HS-27A (cell line): Measurements from ENCODE around the gene SYNE2.
"Not testable (repeated sequence)": the region's sequence is repeated elsewhere in the genome, so short reads cannot be mapped to it uniquely, and the experiment has no call there.

Experiments
- DNase-seq: peaks from one replicate; pipeline ENCODE4 v3.0.0-alpha.2; 2012; ENCODE audit warnings: low read depth, missing footprints

SYNE2 gene

GRCh38 chr14:64197996-64198395 is 345.2 kb downstream of the SYNE2 start:
- DNase-seq = no peak

DNA sequence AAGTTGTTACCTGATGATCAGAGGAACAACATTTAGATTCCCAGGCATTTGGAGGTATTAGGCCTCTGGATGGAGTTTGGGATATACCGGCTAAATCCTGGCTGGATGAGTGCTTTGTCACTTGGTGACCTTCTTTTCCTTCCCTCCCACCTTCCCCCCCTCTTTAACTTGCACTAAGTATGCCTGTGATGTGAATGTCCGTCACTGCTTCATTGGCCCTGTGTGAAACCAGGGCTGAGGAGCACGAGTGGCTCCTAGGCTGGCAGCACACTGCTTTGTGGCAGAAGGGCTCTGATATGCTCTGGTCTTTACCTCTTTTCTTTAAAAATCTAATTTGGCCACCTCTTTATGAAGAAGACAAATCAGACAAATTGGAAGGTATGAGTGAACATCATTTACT is 345.7 kb downstream of the SYNE2 start:
- no peak for DNase-seq

GRCh38 chr14:64200170-64200569 is 347.4 kb downstream of the SYNE2 start:
- no peak for DNase-seq

GRCh38 chr14:64201296-64201695 is 348.5 kb downstream of the SYNE2 start:
- DNase-seq = no peak

- no peak for DNase-seq
Measured at GRCh38 chr14:64201921-64202545, 349.2 kb downstream of the SYNE2 start.

DNA sequence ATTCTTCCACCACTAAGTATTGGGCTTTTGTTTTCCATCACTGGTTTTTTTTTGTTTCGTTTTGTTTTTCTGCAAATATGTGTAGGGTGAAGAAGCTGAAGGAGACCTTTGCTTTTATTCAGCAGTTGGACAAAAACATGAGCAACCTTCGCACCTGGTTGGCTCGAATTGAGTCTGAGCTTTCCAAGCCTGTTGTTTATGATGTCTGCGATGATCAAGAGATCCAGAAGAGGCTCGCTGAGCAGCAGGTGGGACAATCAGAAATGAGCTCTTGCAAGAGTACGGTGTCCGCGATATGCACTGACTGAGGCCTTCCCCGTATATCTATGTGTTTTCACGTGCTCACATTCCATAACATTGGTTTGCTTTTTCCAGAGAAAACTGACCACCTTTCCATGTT is 349.9 kb downstream of the SYNE2 start:
- DNase-seq = no peak

DNA sequence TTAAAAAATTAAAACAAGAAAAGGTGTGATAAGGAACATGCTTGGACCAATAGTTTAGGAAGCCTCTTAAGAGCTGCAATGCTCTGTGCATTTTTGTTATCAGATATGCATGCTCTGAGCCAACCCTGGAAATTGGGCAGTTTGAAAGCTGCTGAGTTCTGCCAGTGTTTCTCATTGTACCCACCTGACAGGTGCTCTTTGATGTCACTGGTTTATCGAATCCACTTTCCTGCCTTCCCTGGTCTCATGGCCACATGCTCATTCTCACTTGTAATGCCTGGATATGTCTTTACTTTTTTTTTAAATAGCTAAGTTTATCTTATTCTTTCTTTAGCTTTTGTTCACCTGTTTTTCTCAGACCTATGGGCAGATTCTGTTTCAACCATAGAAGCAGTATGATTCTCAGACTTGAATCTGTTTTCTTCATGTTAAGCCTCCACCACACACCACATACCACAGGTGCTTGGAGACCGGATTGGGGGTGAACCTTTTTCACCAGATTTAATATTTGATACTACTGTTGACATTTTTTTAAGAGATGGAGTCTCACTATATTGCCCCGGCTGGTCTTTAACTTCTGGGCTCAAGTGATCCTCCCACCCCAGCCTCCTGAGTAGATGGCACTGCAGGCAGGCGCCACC is 350.7 kb downstream of the SYNE2 start:
- DNase-seq = no peak

DNA sequence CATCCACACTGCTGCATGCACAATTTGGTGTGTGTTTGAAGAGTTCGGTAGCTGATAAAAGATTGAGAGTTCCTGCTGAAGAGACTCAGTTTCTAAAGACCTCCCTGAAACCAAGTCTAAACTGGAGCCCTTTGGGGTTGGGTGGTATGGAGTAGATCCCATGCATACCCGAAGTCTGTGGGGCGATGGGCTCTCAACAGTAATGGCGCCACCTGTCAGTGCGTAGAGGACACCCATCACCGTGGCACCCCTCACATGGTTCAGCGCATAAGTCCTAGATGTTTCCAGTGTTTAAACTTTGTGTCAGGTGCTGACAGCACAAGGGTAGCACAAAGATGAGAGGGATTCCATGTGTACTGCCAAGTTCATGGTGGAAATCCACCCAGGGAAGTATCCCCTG is 355.5 kb downstream of the SYNE2 start:
- no peak for DNase-seq

- no peak for DNase-seq
Measured at GRCh38 chr14:64208981-64209380, 356.2 kb downstream of the SYNE2 start.

DNA sequence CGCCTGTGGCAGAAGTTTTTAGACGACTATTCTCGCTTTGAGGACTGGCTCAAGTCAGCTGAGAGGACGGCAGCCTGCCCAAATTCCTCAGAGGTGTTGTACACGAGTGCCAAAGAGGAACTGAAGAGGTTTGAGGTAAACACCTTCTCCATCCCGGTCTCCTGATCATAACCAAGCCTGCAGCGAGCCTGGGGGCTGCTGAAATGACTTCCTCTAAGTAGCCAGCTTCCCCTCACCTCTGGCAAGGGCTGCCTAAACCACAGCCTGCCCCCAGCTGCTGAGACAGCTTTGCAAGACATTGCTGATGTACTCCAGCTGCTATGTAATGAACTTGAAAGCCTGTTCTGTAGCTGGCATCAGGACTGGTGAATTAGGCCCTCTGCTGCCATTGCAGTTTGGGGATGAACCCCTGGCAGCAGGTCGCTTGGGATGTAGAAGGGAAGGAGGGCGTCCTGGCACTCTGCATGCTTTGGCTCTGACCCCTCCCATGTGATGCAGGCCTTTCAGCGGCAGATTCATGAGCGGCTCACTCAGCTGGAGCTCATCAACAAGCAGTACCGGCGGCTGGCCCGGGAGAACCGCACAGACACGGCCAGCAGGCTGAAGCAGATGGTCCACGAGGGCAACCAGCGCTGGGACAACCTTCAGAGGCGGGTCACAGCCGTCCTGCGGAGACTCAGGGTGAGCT is 356.8 kb downstream of the SYNE2 start:
- DNase-seq = no peak

DNA sequence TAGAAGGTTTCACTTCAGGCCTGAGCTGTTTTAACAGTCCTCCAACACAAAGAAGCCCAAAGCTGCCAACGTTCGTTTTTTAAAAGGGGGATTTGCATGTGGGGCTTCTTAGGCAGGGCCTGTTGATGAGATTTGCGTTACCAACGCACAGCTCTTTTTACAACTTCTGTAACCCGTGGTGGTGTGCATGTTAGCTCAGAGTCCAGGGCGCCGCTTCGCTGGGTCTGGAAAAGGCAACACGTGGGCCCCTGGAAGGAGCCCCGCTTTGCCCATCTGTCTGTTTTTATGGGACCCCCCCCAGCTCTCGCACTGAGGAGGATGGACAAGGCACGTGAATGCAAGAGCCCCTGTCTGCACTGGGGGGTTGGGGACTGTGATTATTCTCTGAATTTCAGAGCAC is 357.4 kb downstream of the SYNE2 start:
- no peak for DNase-seq

- DNase-seq = not testable (repeated sequence)
Measured at GRCh38 chr14:64210912-64211311, 358.1 kb downstream of the SYNE2 start.

- no peak for DNase-seq
Measured at GRCh38 chr14:64212666-64213065, 359.9 kb downstream of the SYNE2 start.

DNA sequence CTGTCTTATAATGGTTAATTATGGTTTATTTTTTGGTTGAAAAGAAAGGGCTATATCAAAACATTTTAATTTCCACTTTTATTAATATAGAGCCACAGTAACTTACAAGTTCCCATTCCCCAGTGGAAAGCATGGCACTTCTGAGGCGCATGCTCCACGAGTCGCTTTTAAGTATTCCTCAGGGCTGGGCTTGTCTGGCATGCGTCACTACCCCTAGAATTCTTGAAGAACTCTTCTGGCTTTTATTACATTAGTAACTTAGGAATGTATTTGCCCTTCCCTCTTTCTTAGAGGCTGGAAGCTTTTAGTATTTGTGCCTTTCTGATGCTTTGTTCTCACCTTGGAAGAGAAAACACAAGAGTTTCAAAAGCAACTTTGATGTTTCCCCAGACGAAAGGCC is 360.3 kb downstream of the SYNE2 start:
- DNase-seq = no peak

DNA sequence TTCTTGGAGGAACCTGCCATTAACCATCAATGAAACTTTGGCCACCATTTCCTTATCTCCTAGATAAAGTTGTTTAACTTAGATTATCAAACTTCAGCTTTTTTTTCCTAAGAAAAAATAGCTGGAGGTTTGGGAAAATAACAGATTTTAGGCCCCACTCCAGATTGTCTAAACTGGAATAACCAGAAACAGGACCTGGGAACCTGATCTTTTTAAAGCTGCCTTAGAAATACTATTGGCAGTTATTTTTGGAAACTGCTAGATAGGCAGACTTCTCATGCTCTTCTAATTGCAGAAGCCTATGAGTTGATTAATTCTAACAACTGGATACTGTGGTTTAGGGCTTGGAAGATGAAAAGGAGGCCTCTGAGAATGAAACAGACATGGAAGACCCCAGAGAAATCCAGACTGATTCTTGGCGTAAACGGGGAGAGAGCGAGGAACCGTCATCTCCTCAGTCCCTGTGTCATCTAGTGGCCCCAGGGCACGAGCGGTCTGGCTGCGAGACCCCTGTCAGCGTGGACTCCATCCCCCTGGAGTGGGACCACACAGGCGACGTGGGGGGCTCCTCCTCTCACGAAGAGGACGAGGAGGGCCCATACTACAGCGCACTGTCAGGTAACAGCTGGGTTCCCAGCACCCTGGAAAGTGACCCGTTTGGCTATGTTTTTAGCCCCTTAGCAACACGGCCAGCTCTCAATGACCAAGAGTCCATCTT is 361.2 kb downstream of the SYNE2 start:
- DNase-seq = no peak

GRCh38 chr14:64215274-64215673 is 362.5 kb downstream of the SYNE2 start:
- no peak for DNase-seq

DNA sequence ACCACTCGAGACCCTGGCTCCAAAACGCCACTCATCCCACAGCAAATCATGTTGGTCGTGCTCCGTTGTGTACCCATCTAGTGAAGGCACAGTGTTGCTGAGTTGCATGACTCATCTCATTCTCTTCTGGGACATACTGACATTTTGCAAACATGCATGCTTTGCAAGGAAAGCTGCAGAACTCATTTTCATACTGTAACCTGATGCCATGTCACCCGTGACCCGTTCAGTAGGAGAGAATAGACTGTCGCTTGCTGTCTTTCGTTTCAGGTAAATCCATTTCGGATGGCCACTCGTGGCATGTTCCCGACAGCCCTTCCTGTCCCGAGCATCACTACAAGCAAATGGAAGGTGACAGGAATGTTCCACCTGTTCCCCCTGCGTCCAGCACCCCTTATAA is 363.2 kb downstream of the SYNE2 start:
- no peak for DNase-seq

DNA sequence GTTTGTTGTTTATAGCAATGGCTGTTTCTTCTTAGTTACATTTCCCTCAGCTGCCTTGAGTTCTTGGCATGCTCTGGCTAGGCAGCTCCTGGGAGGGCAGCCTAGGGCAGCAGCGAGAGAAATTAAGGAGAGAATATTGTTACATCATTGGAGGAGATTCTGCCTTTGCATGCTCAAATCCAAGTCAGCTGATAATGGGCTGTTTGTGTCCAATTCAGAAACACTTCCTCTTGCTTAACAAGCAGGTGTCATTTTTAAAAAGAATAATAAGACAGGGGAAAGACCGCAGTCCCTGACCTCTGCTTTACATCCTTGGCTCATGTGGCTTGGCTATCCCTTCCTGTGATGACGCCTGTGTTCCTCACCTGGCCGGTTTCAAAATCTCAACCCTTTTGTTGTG is 364.5 kb downstream of the SYNE2 start:
- DNase-seq = no peak

DNA sequence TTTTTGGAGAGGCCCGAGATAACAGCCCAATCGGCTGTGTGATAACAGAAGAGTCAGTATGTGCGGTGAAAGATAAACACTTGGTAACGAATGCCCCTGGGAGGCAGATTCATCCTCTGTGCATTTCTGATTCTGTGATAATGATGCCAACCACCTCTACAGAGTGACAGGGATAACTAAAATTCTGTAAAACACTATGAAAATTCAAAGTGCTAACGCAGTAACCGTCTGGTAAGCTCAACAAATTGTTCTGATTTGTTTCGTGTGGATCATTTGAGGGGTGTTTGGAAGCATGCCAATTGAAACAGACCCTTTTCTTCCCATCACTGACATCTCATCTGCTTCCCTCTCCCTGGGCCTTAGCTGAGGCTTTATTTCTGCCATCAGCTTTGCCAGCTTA is 365.0 kb downstream of the SYNE2 start:
- DNase-seq = no peak

- DNase-seq = no peak
Measured at GRCh38 chr14:64218344-64219240, 365.8 kb downstream of the SYNE2 start.

DNA sequence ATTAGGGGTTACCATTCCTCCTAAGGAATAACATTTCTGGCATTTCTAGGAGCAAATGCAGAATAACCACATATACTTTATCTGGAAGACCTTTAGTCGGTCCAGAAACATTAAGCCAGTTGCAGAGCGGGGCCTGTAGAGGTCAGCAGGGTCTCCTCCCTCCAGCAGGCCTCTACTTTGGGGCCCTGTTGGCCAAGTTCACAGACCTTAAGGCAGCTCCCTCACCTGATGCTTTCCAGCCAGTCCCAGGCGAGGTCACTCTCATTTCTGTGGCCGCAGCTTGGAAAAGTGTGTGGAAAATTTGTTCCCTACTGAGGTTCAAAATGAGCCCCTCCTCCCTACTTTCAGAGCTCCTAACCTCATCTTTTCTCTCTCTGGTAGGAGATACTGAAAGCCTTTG is 367.3 kb downstream of the SYNE2 start:
- no peak for DNase-seq

DNA sequence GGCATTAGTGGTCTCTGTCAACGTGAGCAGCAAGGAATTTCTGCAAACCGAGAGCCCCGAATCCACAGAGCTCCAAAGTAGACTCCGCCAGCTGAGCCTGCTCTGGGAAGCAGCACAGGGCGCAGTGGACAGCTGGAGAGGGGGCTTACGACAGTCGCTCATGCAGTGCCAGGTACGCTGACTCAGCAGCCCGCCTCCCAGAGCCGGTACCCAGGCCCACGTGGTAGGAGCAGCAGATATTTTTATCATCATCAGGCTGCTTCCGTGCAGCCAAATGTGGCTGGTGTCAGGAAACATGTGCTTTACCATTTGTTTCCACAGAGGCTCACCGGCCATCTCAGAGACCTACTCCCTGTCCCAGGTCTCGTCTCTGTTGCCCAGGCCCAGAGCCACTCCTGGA is 367.7 kb downstream of the SYNE2 start:
- DNase-seq = no peak
